Stimulated activated CD8-positive, alpha-beta memory T cell treated with anti-CD3 and anti-CD28 coated beads, Interleukin-15, amount 100 ng/mL, for 4 hours (primary cell): ENCODE measurements around the gene PGBD5.

Source experiments
- DNase-seq, 2 donors: peaks; one replicate each; pipeline ENCODE4 v3.0.0-alpha.2; 2020; ENCODE audit warnings: low read depth in 2 of 2

Gene PGBD5

DNA sequence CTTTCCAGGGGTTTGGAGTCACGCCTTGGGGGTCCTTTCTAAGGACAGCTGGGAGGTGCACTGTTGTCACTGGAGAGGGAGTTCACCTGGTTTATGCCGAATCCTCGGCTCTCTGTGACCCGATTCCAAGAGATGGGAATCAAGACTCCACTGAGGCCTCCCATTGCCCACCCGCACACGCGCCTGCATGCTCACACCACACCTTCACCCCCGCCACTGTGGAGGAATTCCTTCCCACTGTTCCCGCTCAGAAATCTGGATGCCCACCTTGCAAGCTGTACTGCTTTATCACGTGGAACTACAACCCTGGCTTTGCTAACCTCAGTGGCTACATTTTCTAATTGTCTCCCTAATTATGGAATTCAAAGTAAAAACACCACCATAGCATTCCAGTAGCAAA is 29.2 kb downstream of the PGBD5 start:
- no peak for DNase-seq

DNA sequence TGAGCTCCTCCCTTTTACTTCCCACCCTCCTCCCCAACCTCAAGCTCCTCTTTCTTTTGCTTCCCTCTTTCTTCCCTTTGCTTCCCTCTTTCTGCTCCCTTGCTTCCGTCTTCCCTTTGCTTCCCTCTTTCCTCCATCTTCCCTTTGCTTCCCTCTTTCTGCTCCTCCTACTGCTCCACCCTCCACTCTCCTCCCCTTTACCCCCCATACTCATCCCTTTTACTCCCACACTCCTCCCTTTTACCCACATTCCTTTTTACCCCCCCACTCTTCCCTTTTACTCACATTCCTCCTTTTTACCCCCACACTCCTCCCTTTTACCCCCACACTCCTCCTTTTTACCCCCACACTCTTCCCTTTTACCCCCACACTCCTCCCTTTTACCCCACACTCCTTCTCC is 30.2 kb downstream of the PGBD5 start:
- DNase-seq, result no peak

DNA sequence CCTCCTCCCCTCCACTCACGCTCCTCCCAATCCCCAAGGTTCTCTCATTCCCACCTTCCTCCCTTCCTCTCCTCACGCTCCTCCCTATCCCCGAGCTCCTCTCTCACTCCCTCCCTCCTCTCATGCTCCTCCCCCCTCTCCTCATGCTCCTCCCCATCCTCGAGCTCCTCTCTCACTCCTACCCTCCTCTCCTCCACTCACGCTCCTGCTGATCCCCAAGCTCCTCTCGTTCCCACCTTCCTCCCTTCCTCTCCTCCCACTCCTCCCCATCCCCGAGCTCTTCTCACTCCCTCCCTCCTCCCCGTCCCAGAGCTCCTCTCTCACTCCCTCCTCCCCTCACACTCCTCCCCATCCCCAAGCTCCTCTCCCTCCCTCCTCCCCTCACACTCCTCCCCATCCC is 31.4 kb downstream of the PGBD5 start:
- DNase-seq, result no peak

DNA sequence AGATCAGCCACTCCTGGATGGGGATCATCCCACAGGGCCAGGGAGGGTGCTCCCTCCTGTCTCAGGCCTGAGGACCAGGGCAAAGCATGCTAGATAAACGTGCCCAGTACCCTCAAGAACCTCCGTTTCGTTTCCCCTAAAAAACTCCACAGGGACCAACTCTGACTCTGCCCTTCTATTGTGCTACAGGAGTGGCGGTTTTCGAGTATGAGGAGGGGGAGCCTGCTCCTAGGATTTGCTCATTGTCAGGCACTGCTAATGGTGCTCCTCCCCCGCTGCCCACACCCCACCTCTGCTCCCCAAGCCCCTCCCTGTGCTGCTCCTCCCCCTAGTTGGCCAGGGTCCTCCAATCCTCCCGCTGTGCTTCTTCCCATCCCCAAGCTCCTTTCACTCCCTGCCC is 32.0 kb downstream of the PGBD5 start:
- DNase-seq, result no peak

DNA sequence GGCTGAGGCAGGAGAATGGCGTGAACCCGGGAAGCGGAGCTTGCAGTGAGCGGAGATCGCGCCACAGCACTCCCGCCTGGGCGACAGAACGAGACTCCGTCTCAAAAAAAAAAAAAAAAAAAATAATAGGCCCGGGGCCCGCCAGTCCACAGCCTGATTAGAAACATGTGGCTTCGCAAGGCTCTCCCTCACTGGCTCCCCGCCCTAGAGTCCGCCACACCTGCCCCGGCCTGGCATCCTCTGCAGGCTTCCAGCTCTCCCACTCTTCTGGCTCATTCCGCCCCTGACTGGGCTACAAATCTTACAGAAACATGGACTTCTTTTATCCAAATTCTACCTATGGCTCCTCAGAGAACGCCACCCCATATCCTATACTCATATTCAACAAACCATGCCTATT is 32.4 kb downstream of the PGBD5 start:
- DNase-seq, result no peak

DNA sequence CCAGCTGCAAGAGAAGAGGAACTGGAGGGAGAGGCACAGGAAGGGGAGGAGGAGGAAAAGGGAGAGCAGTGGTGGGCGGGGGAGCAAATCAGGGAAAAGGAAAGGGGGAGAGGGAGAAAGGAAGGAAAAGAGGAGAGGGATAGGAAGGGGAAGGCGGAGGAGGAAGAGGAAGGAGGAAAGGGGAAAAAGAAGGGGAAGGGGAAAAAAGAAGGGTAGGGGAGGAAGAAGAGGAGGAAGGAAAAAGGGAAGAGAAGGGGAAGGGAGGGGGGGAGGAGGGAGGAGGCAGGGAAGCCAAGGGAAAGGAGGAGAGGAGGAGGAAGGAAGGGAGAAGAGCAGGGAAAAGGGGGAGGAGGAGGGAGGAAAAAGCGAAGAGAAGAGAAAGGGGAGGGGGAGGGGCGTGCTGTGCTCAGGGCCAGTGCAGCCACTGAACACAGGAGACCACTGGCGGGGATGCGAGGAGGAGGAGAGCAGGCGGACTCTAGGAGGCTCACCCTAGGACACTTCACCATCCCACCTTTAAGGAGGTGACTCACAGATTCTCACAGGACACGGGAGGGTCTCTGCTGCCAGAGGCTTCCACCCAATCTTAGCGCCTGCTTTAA is 33.1 kb downstream of the PGBD5 start:
- DNase-seq, result no peak

DNA sequence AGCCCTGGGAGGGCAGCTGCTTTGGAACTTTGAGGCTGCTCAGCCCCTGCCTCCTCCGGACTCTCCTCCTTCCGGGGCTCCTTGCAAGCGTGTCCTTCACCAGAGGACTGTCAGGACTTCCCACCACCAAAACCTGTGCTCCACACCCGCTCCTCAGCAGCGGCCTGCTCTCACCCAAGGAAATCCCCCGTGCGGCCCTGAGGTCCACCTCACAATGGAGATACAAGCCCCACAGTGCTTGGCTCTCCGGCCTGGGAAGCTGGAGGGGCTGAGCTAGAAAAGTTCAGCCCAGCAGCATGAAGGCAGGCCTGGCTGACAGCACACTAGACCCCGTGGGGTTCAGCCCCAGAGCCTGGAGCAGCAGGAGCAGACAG is 33.6 kb downstream of the PGBD5 start:
- no peak for DNase-seq

DNA sequence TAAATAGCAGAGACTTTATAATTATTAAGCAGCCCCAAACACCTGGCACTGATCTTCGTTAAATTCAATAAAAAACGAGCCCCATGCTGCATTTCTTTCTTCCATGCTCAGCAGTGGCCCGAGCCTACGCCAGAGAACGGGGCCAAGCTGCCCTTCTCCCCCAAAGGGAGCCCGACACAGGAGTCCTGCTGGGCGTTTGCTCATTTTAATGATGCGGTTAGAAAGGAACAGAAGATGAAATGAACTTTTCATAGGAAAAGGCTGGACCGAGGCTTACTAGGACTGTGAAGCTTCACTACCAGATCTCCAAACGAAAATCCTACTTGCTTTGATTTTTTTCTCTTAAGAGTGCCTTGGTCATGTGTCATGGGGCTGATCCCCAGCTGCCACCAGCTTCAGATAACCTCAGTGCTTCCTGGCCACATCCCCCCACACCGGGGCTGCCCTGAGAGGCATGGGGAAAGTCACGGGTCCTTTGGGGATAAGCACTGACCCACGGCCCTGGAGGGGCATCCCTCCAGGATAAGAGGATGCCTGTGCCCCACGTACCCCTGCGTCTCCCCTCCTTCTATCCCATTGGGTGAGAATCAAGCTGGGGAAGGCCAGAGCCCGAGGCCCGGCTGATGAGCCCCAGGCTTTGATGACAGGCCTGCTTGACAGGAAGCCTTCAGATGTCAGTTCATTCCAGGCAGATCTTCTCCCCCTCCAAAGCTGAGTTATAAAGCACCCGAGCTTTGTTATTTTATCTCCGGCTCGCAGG is 34.2 kb downstream of the PGBD5 start:
- DNase-seq, result no peak

DNA sequence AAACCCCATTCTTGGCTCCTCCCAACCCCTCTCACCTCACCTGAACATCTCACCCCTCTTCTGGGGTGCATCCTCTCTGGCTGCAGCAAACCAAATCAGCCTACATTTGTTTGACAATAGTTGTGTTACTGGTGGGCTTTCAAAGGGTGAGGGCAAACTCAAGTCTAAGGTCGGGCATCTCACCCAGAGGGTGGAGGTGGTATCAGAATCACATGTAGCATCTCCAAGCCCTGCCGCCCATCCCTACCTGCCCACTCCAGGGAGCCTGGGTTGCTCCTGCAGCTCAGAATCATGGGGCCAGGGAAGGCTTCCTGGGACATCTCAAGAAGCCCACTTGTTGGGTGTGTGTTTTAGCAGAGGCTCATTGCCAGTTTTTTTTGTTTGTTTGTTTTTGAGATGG is 35.8 kb downstream of the PGBD5 start:
- no peak for DNase-seq

DNA sequence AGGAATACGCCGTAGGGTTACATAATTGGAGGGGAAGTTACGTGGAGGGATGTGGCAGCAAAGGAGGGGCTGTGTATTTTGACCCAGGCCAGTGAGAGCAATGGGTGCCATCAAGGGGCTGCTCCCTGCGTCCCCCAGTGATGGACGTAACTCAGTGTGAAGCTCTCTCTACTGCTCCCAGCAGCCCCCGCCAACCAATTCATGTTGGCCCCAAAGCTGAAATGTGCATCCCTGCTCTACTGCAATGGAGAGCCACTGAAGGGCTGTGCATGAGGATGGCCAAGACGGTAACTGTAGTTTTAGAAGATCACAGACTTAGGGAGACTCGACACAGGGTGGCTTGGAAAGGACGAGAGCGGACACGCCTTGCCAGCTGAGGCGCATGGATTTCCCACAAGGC is 38.3 kb downstream of the PGBD5 start:
- no peak for DNase-seq

DNA sequence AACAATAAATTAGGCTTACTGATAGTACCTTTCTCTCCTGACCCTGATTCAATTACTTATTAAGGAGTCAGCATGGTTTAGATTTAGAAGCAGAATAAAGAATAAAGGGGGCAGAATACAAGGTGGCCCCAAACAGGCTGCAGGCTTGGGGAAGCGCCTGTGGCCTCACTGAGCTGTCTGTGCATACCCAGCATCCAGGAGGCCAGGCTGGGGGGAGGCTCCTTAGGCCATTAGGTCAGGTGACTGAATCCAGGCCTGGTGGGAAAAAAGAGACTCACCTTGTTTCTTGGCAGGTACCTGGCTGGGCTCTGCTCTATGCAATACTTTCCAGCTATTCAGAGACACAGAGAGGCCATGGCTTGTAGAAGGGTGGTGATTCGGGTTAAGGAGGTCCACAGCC is 38.8 kb downstream of the PGBD5 start:
- no peak for DNase-seq

DNA sequence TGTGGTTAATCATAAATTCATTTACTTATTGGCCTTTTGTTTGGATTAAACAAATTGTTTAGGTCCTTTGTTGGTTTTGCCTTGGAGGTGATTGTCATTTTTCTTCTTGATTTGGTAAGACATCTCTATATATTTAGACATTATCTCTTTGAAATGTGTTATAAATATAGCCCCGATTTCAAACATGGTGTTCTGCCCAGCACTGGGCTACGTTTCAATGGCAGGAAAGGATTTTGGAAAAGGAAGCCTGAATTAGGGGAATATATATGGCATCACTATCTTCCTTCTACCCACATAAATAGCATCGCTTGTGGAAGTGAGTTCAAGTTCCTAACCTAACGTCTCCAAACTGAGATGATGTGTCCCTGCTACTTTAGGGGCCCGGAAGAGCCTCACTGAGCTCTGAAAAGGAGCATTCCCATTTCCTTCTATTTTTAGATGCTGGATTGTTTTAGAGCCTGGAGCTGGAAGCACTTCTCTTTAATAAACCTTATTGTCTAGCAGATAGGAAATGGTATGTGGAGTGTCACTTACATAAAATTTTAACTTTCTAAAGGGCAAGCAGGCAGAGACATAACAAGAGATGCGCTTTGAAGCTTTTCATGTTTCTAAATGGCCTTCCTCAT is 39.4 kb downstream of the PGBD5 start:
- DNase-seq, result no peak

DNA sequence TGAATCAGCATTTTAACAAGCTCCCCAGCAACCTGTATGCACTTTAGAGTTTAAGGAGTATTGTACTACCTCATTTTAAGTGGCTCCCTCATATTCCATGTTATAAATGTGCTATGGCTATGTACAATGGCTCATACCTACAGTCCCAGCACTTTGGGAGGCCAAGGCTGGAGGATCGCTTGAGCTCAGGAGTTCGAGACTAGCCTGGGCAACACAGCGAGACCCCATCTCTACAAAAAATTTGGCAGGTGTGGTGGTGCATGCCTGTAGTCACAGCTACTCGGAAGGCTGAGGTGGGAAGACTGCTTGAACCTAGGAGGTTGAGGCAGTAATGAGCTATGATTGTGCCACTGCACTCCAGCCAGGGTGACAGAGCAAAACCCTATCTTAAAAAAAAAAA is 40.2 kb downstream of the PGBD5 start:
- DNase-seq, result no peak

DNA sequence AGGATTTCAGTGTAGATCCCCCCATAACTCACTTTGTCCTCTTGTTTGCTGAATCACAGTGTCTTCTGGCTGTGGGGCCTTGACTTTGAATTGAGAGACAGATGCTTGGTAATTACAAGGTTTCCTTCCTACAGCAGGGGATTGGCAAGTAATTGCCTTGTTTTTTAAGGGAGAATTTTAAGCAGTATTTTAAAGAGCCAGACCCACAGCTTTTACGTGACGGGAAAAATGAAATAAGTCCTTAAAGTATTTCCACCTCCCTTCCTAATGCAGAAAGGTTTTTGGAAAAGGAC is 41.0 kb downstream of the PGBD5 start:
- DNase-seq, result no peak

DNA sequence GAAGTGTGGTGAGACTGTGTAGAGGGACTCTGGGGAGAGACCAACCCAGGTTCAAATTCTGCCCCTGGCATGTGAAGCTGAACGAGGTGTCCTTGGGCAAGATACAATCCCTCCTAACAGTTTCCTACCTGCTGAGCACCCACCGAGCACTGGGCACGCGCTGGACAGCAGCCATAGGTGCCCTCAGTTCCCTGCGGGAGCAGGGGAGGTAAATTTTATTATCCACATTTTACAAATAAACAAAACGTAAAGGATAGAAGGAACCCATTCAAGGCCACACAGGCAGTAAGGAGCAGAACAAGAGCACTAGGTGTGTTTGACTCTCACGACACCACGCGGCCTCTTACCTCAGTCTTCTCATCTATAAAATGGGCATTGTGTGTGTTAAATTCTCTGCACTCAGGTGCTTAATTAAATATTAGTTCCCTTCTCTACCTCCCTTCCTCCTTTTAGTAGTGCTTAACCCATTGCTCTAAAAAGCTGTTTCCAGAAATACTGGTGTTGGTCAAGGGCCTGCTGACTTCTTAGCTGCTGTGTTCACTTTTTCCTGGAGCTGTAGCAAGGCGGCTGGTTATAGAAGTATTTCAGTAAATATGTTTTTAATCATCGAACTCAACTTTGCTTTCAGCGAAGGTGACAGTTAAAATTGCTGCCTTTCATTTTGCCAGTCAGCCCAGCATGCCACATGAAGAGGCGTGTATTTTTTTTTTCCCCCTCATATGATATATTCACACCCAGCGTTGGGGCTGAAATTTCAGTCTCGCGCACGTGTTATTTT is 41.6 kb downstream of the PGBD5 start:
- DNase-seq, result no peak

DNA sequence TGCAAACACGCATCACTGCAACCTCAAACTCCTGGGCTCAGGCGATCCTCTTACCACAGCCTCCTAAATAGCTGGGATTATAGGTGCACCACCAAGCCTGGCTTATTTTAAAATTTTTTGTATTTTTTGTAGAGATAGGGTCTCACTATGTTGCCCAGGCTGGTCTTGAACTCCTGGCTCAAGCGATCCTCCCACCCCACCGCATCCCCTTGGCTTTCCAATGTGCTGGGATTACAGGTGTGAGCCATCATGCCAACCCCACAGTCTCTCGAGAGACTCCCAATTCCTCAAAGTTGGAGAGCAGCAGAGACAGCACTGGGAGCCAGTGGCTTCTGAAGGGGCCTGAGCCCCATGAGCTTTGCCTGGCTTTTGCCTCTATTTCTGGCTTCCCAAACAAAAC is 42.7 kb downstream of the PGBD5 start:
- DNase-seq, result no peak

DNA sequence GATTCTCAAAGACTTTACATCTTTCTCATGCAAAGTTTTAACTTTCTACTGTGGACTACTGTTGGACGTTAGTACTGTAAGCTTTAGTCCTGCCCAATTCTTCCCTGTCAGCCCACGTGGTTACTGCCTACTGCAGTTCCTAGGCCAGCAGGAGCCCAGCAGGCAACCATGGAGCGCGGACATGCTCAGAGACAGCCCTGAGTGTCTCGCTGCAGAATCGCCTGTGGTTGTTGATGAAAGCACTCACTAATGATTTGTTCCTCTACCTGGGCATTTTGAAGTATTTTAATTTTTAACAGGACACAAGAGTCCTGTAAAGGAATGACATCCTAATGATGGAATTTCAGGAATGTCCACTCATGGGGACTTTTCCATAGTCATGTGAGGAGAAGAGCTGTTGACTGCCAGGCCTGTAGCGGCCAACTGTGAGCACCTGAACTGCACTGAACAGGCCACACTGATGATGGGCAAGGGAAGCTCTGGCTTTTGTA is 44.1 kb downstream of the PGBD5 start:
- no peak for DNase-seq

DNA sequence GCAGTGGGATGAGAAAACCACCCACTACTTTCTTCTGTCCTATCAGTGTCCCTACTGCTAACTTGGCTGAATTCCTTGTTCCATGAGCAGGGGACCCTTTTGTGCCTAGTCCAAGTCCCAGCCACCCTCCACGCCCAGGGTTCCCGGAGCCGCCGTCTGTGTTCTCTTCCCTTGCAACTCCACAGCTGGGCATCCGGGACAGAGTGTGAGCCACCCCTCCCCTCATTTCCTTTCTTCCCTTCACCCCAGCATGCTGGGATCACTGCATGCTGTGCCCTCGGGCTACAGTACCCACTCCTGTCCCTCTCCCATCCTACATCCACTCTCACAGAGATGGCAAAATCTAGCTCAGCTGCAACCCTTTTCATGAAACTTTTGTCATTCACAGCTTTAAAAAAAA is 44.5 kb downstream of the PGBD5 start:
- DNase-seq, result no peak

DNA sequence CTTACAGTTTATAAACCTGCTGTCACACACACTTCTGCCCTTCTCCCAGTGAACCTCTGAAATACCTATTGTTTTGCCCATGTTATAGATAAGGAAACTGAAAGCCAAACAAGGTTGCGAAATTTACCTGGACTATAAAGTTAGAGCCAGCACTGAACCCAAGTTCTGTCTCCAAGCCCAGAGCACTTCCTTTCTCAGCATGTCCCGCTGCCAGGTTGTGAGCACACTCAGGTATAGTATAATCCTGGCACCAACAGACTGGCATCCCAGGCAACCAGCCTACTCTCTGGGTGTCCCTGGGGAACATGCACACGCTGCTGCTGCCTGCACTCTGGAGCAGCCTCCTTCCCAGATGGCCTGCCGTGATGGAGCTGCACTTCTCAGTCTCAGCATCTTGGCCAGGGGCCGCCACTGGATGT is 45.1 kb downstream of the PGBD5 start:
- no peak for DNase-seq

DNA sequence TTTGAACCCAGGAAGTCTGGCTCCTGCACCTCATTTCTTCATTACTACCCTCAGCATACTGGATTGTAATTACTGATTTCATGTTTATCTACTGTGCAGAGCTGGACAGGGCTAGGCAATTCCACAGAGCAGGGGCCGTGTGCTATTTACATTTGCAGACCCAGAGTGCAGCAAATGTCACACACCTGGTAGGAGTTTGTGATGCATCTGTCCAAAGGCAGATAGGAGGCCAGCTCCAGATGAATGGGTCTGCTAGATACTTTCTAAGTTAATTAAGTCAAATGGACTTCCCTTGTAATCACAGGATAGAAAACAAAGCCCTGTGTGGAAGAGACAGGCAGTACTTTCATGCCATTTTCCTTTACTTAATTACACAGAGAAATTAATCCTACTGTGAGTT is 46.2 kb downstream of the PGBD5 start:
- DNase-seq, result no peak

DNA sequence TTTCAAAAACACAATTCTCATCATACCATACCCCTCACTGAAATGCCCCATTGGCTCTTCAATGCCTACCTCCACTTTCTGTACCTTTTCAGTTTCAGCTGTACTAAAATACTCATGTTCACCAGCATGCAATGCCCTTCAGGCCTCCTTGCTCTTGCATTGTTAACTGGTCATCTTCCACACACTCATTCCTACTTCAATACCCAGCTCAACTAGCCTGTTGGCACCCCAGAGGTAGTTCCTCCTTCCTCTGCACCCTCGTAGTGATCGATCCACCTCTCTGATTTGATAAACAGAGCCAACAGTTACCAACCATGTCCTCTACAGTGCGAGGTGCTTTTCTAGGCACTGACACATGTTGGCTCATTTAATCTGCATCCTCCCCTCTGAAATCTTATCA is 46.7 kb downstream of the PGBD5 start:
- DNase-seq, result no peak

DNA sequence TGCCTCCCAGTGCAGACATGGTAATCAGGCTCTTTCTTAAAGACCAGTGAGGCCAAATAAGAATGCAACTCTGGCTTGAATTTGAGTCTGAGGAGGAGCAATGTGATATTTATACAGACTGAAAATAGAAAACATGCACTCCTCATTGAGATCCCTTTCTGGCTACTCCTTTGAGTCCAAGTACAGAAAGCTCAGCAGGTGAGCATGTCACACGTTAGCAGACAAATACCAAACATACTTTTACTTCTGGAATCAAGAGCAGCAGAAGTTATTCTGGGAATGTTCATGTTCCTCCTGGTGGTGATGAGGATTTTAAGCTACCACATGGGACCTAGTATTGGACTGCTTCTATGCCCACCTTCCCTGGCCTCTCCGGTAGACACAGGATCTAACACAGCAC is 48.3 kb downstream of the PGBD5 start:
- no peak for DNase-seq

DNA sequence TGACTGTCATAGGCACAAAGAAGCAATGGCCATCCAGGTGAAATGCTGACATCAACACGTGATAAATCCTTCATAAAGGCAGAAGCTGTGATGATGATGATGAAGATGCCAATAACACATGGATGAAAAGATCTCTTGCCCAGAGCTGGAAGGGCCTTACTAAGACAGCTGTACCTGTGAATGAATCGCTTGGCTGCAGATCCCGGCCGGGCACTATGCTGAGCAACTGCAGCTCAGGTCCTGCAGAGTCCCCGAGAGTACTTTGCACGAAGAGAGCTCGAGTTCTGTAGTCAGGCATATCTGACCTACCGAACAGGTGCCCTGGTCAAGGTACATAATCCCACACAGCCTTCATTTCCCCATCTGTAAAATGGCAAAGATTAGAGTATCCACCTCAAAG is 48.8 kb downstream of the PGBD5 start:
- DNase-seq, result no peak
